Epidermal melanocyte (primary cell): Measurements from ENCODE around the gene COX4I1.

Experiments
- DNase-seq: peaks from one replicate; pipeline ENCODE4 v3.0.0; 2011; ENCODE audit warnings: low spot score; ENCODE audit not compliant: insufficient read length

COX4I1 gene

GRCh38 chr16:85840395-85840794, 40.9 kb downstream of the COX4I1 start:
- no peak for DNase-seq

GRCh38 chr16:85840801-85841200, 41.3 kb downstream of the COX4I1 start:
- no peak for DNase-seq

DNA sequence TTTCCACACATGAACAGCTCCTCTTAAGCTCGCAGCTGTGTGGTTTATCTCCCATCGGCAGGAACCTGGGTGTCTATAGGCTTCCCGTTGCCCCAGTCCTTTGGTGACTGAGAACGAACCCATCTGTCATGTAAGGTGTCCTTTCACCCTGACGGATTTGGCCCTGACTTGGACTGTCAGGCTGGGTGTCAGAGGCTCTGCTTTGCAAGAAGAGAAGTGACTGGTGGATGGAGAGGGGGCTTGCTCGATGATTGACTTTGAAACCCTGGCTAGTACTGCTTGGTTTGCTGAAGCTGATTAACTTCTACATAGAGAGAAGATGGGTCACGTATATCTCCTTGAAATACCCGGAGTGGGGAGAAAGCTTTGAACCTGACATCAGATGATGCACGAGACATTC, 42.9 kb downstream of the COX4I1 start:
- no peak for DNase-seq

- no peak for DNase-seq
Measured at GRCh38 chr16:85842848-85843247, 43.4 kb downstream of the COX4I1 start.

GRCh38 chr16:85843471-85844168, 44.1 kb downstream of the COX4I1 start:
- DNase-seq, result no peak

DNA sequence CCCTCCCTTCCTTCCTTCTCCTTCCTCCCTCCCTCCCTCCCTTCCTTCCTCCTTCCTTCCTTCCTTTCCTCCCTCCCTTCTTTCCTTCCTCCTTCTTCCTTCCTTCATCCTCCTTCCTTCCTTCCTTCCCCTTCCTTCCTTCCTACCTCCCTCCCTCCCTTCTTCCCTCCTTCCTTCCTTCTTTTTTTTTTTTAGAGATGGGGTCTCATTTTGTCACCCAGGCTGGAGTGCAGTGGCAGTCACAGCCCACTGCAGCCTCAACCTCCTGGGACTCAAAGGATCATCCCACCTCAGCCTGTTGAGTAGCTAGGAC, 44.6 kb downstream of the COX4I1 start:
- DNase-seq, result no peak

DNA sequence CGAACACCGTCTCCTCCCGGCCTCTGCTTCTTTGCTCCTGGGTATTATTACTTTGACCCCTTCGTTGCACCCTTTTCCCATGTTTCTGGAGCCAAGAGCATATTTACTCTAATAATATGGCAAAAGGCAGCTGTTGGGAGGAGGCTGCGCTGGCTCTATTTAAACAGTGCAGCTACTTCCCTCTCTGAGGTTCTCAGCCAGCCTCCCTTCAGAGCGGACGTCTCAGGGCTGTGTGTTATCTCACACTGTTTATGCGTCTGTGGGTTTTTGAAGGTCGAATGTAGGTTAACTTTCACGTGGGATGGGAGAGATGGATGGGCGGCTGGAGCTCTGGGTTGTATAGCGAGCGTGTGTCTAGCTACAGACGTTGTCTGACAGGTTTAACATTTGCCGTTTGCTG, 45.3 kb downstream of the COX4I1 start:
- no peak for DNase-seq

GRCh38 chr16:85845266-85845665, 45.8 kb downstream of the COX4I1 start:
- no peak for DNase-seq

DNA sequence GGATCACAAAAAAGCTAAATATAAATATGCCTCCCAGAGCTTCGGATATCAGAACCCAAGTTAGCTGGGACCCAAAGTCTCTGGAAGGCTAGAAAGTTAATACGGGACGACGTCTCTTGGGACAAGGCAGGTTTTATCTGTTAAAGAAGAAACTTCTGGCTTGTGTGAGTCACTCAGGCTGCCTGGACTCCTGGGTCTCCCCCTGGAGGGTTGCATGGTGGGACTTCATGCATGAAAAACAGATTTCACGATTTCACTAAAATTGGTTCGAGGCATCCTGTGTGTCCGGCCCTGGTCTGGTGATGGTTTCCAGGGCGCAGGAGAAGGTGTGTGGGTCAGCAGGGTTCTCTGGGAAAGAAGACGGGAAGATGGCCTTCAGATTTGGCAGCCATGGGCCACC, 47.0 kb downstream of the COX4I1 start:
- DNase-seq, result no peak

- DNase-seq, result no peak
Measured at GRCh38 chr16:85847036-85847435, 47.5 kb downstream of the COX4I1 start.

DNA sequence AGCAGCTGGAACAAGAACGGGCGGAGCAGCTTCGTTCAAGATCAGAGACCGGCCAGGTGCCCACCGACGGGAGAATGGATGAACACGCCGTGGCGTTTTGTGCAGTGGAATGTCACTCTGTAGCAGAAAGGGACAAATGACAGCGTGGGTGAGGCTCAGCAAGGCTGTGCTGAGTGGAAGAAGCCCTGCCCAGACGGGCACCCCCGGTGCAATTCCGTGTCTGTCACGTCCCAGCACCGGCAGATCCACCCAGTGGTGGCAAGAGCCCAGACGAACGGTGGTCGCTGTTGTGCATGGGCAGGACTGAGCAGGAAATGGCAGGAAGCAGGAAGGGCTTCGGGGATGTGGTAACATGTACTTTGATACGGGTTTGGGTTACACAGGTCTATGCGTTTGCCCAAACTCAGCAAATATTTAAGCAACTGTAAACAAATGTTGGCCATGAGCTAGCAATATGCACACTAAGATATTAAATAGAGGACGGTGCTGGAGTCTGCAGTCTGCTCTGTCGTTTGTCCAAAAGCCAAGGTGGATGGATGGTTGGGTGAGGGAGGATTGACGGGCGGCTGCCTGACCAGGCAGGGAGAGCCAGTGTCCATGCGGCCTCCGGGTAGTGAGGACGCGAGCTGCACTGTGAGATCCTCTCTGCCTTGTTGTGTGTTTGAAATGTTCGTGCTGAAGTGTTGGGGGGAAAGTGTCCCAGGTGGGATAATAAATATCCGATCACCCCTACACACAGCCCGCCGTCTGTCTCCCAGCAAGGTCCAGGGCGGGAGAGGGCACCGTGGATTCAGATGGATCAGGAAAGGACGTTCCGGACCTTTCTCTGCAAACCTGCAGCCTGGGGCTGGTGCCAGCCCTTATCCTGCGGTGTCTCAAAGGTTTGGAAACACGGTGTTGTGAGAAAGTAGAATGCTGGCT, 48.4 kb downstream of the COX4I1 start:
- no peak for DNase-seq

DNA sequence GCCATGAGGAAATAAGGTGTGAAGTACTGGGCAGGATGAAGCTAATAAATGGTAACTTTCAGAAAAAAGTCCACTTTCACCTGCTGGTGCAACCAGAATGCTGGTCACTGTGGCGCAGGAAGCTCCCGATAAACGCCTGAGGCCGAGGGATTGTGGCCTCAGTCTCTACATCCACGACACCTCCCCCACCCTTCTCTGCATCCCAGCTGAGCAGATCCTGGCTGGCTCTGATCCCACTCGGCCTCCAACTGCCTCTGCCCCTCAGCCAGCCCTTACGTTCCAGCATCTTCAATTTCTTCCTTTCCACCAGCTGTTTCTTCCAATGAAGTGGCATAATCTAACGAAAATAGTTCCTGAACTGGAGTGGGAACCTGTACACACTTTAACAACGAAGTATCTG, 49.5 kb downstream of the COX4I1 start:
- DNase-seq, result no peak

- no peak for DNase-seq
Measured at GRCh38 chr16:85849388-85849787, 49.9 kb downstream of the COX4I1 start.

DNA sequence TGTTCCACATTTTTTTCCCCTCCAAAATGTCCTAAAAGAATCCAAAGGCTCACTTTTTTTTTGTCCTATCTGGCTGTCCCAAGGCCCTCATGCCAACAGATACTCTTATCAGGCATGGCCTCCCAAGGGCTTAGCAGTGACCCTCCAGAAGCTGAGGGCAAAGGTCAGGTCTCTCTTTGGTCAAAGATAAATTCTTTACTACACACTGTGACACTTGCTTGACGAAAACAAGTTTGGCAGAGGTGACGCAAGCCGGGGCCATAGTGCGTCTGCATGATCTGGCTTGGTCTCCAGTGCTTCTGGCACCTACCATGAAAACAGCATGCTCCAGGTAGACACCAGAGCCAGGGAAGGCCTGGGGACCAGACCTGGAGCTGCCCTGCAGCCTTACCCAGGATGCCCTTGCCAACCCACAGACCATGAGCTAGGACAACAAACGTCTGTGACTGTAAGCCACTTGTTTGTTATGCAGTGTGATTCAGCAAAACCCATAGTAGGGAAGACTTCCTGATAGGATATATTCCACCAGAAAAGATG, 50.9 kb downstream of the COX4I1 start:
- no peak for DNase-seq

DNA sequence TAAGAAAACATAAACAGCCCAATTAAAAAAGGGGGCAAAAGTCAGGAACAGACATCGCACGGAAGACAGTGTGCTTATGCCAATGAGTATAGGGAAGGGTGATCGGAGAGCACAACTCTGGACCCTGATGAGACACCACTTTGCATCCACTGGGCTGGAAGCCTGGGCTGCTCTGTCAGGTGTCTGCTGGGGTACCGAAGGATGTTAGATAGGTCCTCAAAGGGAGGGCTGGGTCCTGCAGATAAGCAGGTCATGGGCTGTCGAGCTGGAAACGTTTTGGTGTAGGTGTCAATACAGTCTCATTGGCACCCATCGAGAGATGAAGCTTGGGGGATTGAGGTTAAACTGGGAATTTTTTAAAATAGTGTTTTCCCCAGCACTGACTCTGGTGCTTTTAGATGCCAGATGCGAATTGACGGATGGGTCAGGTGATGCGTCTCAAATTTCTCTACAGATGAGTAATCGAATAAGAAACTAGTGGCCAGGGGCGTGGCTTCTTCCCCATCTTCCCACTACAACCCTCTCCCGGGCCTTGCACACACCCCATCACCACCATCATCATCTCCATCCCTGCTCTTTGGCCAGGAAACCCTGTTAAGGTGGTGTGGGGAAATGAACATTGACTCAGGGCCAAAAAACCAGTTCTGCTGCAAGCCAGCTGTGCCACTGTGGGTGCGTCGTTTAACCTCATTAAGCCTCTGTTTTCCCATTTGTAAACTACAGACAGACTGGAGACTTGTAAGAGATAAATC, 51.7 kb downstream of the COX4I1 start:
- DNase-seq, result no peak

DNA sequence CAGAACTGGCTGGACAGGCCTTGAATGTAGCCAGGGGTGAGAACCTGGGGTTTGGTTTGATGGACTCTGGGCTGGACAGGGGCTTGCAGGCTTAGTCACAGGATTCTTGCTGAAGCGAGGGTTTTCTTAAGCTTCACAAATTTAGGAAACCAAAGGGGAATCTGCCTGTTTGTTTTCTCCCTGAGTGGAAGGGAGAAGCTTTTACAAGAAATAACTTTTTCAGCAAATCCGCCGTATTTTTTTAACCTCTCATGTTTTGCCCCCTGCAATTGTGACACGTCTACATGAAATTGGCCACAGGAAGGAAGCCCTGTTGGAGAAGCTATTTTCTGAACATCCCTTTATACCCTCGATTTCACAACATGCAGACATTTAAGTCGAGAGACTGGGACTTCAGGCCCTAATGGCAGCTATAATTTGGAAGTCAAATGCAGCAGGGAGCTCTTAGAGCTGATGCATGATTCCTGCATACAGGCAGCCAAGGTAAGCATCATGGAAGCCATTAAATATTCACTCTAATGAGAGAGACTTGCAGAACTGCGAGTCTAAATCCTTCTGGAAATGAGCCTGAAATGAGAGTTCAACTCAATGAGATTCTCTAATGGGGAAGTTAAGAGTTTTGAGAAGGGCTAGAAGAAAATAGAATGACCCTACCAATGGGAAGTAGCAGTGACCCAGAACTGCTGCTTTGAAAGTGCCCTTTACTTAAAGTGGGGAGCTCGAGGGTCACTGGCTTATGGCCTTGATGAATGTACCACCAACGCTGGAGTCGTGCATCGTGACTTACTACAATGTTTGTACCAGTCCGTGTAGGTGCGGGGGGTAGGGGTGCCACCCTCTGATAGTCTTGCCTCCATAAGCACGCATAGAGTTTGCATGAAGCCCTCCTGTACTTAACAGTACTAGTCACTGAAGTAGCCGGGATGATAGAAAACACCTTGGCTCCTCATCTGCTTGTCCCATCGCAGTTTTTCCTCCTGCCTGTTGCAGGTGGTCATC, 54.4 kb downstream of the COX4I1 start:
- DNase-seq, result no peak

DNA sequence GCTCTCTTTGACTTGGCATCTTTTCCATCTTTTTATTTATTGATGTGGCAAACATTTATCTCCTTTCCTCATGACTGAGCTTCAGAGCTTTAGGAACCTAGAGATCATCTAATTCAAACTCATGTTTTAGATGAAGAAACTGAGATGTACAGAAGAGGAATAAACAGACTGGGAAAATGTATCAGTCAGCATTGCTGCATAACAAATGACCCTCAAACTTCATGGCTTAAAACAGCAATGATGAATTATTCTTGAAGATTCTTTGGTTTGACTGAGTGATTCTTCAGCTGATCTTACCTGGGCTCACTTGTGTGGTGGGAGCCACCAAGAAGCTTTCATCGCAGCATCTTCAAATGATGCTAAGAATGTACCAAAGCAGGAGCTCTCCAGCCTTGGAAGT, 55.4 kb downstream of the COX4I1 start:
- no peak for DNase-seq

DNA sequence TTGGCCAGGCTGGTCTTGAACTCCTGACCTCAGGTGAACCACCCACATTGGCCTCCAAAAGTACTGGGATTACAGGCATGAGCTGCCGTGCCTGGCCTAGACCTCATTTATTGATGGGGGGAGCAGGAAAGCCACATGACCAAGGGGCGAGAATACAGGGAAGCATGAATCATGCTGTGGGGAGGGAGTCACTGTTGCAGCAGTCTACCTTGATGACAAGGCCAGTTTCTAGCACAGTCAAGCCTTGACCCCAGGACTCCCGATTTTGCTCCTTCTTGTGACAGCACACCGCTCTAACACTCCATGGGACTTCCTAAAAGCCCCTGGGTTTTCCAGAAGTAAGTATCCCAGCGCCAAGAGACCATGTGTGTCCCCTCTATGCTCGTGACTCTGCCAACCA, 56.6 kb downstream of the COX4I1 start:
- DNase-seq, result no peak

DNA sequence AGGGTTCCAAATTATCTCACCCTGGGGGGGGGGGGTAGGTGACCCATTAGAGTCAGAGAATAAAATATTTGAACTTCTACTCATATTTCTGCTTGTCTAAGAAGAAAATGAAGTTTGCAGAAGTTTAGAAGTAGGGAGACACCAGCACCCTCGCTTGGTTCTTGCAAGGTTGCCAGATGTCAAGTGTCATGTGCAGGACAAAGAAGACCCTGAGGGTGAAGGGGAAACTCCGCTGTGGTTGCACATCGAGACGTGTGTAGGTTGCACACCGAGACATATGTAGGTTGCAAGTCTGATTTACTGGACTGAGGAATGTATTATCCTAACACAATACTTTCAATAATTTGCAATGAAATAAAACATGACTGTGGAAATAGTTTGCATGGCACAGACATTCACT, 57.1 kb downstream of the COX4I1 start:
- no peak for DNase-seq
